Lung (tissue), 12 donors: ENCODE measurements around the gene FLRT2. TPM values are rescaled to one million over a fixed set of nuclear protein-coding genes. Genes with fewer than 3 reads are reported as not detected.

ENCODE experiments used
- ATAC-seq: fragments of 200-7000 bp; cut with Tn5 transposase; one replicate; pipeline ENCODE4 v1.9.1; 2020; ENCODE audit warnings: moderate number of reproducible peaks; ENCODE audit not compliant: insufficient read depth, low FRiP score
- DNase-seq, 3 donors: peaks; one replicate each; pipeline ENCODE4 v3.0.0-alpha.2; 2013 to 2017
- H3K27ac ChIP-seq, 2 donors: one replicate each; pipeline ENCODE4 v1.5.1; 2013; ENCODE audit warnings: mild to moderate bottlenecking in 2 of 2, moderate library complexity in 2 of 2, control low read depth in 1 of 2, inconsistent platforms in 1 of 2, low read depth in 1 of 2, low read length in 1 of 2
- H3K27me3 ChIP-seq, 3 donors: one replicate each; pipeline ENCODE4 v1.5.1; 2013; ENCODE audit warnings: low read length in 2 of 3; ENCODE audit not compliant: control insufficient read depth in 3 of 3, insufficient read depth in 3 of 3
- H3K36me3 ChIP-seq, 4 donors: one replicate each; pipeline ENCODE4 v1.5.1; 2013; ENCODE audit warnings: low read length in 4 of 4, mild to moderate bottlenecking in 1 of 4, moderate library complexity in 1 of 4; ENCODE audit not compliant: control insufficient read depth in 4 of 4, insufficient read depth in 4 of 4
- H3K4me1 ChIP-seq, 5 donors: one replicate each; pipeline ENCODE4 v1.5.1; 2013; ENCODE audit warnings: low read length in 5 of 5, mild to moderate bottlenecking in 2 of 5, moderate library complexity in 1 of 5; ENCODE audit not compliant: control insufficient read depth in 5 of 5, insufficient read depth in 5 of 5
- H3K4me3 ChIP-seq: one replicate; pipeline ENCODE4 v1.5.1; 2013; ENCODE audit warnings: mild to moderate bottlenecking, control low read depth, moderate library complexity
- H3K9ac ChIP-seq, 2 donors: one replicate each; pipeline ENCODE4 v1.5.1; 2013; ENCODE audit warnings: low read length in 2 of 2, control low read depth in 1 of 2; ENCODE audit not compliant: insufficient read depth in 1 of 2
- H3K9me3 ChIP-seq, 4 donors: one replicate each; pipeline ENCODE4 v1.5.1; 2013; ENCODE audit warnings: low read length in 3 of 4, mild to moderate bottlenecking in 1 of 4, moderate library complexity in 1 of 4; ENCODE audit not compliant: control insufficient read depth in 4 of 4, insufficient read depth in 3 of 4
- CTCF ChIP-seq: IDR thresholded peaks from 2 replicates; pipeline ENCODE4 v1.5.1; 2012; ENCODE audit warnings: mild to moderate bottlenecking; ENCODE audit errors: control extremely low read depth, extremely low read depth
- WGBS, 2 donors: extraction: QIAGEN DNeasy Blood & Tissue Kit; methylation state at CpG; one replicate each; pipeline ENCODE4 v1.1.7; 2013; 5-methylcytosine and 5-hydroxymethylcytosine counted together
- polyA plus RNA-seq, 2 donors: library from polyadenylated mRNA; stranded (reverse); fragments of 200-250 nt; gene quantifications; one replicate each; pipeline ENCODE4 v1.2.1, GENCODE V29; 2013
- total RNA-seq, 2 donors: library from RNA; depleted of rRNA in 1 of 2; stranded (reverse); fragments of >200 nt in 1 of 2; gene quantifications; one replicate each; pipeline ENCODE4 v1.2.1, GENCODE V29; 2014 to 2021
- donor health status: control.
- donor health status: control.
- donor health status: Bipolar disorder and iron deficiency.
- donor health status: healthy.
- donor health status: DM: yes; HTN: yes; CAD: no.

FLRT2 gene
- total and polyA plus RNA-seq, 4 donors: 1.2 to 53.7 (median 8.8) TPM

DNA sequence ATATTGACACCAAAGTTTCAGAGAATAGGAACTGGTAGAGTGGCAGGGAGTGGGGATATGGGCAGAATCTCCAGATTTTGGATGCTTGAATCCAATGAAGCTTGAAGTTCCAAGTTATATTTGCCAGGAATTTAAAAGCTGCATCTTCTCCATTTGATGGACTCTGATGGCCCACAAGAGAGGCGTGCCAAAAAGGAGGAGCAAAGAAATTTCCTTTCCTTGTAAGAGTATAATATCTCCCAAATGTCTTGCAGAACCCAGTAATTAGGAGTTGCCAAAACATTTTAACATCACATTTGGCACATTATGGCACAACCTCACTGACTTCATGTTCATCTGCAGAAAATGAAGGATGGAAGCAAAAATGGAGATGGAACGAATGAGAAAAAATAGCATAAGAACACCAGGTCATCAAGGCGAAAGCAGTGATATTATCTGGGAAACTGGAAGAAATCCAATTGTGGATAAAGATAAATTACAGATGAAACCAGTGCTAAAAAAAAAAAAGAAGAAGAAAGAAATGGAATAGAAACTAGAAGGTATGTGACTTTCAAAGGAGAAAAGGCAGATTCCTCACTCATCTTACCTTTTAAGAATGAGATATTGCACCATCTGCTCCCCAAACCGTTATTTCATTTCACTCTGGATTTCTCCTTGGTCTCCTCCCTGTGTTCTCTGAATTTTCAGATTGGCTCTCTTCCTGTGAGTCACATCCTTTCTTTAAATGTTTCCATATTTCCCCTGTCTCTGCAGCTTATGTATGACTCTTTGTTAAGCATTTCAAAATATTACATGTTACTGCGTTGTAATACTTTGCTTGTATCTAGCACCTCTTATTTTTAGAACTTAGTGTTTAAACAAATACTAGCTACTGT is 13.5 kb upstream of the FLRT2 start:
- WGBS, 2 donors: 58 to 69% methylated on average over 5 of the region's 5 CpGs
- no peak overlapping the region for H3K27ac ChIP-seq
- H3K4me1 ChIP-seq: peaks cover 0 to 16% (median 2%) of the 10 kb centered on the region in 5 donors
- H3K9me3 ChIP-seq: no peaks in the 10 kb centered on the region
- no peak for TF ChIP-seq CTCF
- DNase-seq (peak in 2 of 3 donors; percentile 30 to 57), ATAC-seq (no peak)
- H3K27me3 ChIP-seq: peaks cover 0 to 43% (median 11%) of the 10 kb centered on the region in 3 donors
- H3K36me3 ChIP-seq: no peaks in the 10 kb centered on the region
- no peak overlapping the region for H3K9ac ChIP-seq
- no peak overlapping the region for H3K4me3 ChIP-seq

DNA sequence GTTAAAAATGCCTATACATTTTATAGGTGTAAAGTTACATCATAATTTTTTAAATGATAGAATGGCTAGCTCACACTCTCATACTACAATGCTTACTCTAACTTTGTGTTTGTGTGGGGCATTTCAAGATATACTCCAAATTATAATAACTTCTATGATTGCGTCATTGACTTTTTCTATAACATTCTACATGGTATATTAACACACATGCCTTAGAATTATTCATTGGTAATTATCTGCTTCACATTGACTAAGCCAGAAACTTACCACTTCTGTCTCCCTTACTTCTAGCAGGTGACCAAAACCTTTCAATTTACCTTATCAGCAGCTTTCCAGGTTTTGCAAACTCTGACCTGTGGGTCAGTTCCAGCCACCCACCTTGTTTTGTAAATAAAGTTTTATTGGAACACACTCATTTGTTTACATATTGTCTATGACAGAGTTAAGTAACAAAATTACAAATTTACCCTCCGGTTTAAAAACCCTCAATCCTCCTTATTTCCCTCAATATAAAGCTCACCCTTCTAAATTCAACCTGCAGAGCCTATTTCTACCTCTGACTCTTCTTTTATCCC is 12.7 kb upstream of the FLRT2 start:
- no peak overlapping the region for H3K9ac ChIP-seq
- DNase-seq (no peak), ATAC-seq (no peak)
- no peak overlapping the region for H3K27ac ChIP-seq
- TF ChIP-seq CTCF: no peak
- H3K4me3 ChIP-seq: no peak overlapping the region
- H3K9me3 ChIP-seq: no peaks in the 10 kb centered on the region
- peaks cover 0 to 44% (median 11%) of the 10 kb centered on the region in 3 donors for H3K27me3 ChIP-seq
- 83 to 94% methylated on average over 2 of the region's 2 CpGs for WGBS, 2 donors
- no peaks in the 10 kb centered on the region for H3K36me3 ChIP-seq
- peaks cover 0 to 13% (median 1%) of the 10 kb centered on the region in 5 donors for H3K4me1 ChIP-seq

DNA sequence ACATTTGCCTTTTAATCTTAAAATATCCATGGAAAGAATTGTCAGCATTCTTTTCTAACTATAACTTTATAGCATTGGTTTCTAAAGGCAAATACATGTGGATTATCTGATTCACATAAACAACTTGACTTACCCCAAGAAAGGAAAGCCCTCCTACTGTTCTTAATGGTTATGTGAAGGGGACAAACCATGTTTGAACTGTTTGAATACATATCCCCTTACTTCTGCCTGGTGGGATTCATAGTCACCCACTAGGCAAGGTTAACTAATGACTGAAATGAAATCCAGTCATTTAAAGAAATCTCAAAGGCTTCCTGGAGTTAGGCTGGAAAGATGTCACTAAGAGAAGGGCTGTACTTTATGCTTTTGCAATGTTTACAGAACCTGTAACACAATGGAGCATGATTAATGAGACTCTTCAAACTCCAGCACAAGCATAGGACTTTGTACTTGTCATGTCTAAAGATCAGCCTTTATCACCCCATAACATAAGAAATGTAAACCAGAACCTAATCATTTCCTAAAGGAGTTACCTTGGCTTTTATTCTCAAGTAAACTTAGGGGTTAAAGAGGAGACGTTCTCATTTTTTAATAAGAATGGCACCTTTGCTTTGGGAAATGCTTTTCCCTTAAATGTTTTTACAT is 10.2 kb upstream of the FLRT2 start:
- Histone ChIP-seq H3K4me3 (no peak overlapping the region), H3K9ac (no peak overlapping the region), H3K27ac (no peak overlapping the region), H3K27me3 (peaks cover 0 to 40% (median 3%) of the 10 kb centered on the region in 3 donors), H3K36me3 (no peaks in the 10 kb centered on the region), H3K4me1 (no peaks in the 10 kb centered on the region), H3K9me3 (no peaks in the 10 kb centered on the region)
- WGBS, 2 donors: 61 to 70% methylated on average over 1 of the region's 1 CpG
- no peak for TF ChIP-seq CTCF
- DNase-seq (no peak), ATAC-seq (no peak)
